Glutamatergic neuron (in vitro differentiated cells): ENCODE results near the gene PGPEP1. TPM values are rescaled to one million over a fixed set of nuclear protein-coding genes. Genes with fewer than 3 reads are reported as not detected.
A peak's percentile ranks its signal among the peaks of the same experiment; 100 is the strongest.
"Not testable (repeated sequence)": the region's sequence is repeated elsewhere in the genome, so short reads cannot be mapped to it uniquely, and the experiment has no call there.

ENCODE experiments used
- DNase-seq: peaks from one replicate; pipeline ENCODE4 v3.0.0; 2022
- H3K27ac Mint-ChIP-seq: one replicate; pipeline ENCODE4 v1.8.0; 2020; ENCODE audit warnings: mild to moderate bottlenecking, mixed read lengths, inconsistent platforms; ENCODE audit not compliant: unreplicated experiment
- H3K27me3 Mint-ChIP-seq: one replicate; pipeline ENCODE4 v1.8.0; 2020; ENCODE audit warnings: mild to moderate bottlenecking, moderate library complexity, mixed read lengths, inconsistent platforms; ENCODE audit not compliant: unreplicated experiment
- H3K36me3 Mint-ChIP-seq: one replicate; pipeline ENCODE4 v1.8.0; 2020; ENCODE audit warnings: mild to moderate bottlenecking, mixed read lengths, inconsistent platforms; ENCODE audit not compliant: unreplicated experiment
- H3K4me1 Mint-ChIP-seq: one replicate; pipeline ENCODE4 v1.8.0; 2020; ENCODE audit warnings: mild to moderate bottlenecking, low read depth, mixed read lengths, inconsistent platforms; ENCODE audit not compliant: unreplicated experiment
- H3K4me3 Mint-ChIP-seq: one replicate; pipeline ENCODE4 v1.8.0; 2020; ENCODE audit warnings: mild to moderate bottlenecking, mixed read lengths, inconsistent platforms; ENCODE audit not compliant: unreplicated experiment
- H3K9me3 Mint-ChIP-seq: one replicate; pipeline ENCODE4 v1.8.0; 2020; ENCODE audit warnings: mild to moderate bottlenecking, moderate library complexity, mixed read lengths, inconsistent platforms; ENCODE audit not compliant: unreplicated experiment
- total RNA-seq: library from RNA; stranded (reverse); fragmentation: NEBNext Ultra II Directional; extraction: Animal tissue kit (Norgen Biotek cat#: 25700); gene quantifications from one replicate; pipeline ENCODE4 v1.2.1, GENCODE V29; 2021; ENCODE audit not compliant: unreplicated experiment
- TF ChIP-seq, protein P1 (sequence below): fragments of 200-600 bp; sonication (generic); IDR thresholded peaks from one replicate; pipeline ENCODE4 v1.5.0; 2021; ENCODE audit not compliant: partially characterized antibody, unreplicated experiment

PGPEP1 gene
- total RNA-seq, 1 donor from 2014 or later: 25.6 TPM

- Mint-ChIP-seq H3K27ac (no peak overlapping the region), H3K4me3 (peak overlapping the region; percentile 84), H3K4me1 (peaks cover 2% of the 10 kb centered on the region), H3K27me3 (no peaks in the 10 kb centered on the region), H3K9me3 (peaks cover 6% of the 10 kb centered on the region), H3K36me3 (peaks cover 4% of the 10 kb centered on the region)
- DNase-seq: no peak
- TF ChIP-seq, protein P1, sequence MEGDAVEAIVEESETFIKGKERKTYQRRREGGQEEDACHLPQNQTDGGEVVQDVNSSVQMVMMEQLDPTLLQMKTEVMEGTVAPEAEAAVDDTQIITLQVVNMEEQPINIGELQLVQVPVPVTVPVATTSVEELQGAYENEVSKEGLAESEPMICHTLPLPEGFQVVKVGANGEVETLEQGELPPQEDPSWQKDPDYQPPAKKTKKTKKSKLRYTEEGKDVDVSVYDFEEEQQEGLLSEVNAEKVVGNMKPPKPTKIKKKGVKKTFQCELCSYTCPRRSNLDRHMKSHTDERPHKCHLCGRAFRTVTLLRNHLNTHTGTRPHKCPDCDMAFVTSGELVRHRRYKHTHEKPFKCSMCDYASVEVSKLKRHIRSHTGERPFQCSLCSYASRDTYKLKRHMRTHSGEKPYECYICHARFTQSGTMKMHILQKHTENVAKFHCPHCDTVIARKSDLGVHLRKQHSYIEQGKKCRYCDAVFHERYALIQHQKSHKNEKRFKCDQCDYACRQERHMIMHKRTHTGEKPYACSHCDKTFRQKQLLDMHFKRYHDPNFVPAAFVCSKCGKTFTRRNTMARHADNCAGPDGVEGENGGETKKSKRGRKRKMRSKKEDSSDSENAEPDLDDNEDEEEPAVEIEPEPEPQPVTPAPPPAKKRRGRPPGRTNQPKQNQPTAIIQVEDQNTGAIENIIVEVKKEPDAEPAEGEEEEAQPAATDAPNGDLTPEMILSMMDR: no peak
Observed at GRCh38 chr19:18342090-18342632, 1.8 kb downstream of the PGPEP1 start.

- DNase-seq: no peak
- Mint-ChIP-seq H3K4me1 (peaks cover 2% of the 10 kb centered on the region), H3K4me3 (no peak overlapping the region), H3K27ac (no peak overlapping the region), H3K9me3 (peaks cover 4% of the 10 kb centered on the region), H3K36me3 (peaks cover 4% of the 10 kb centered on the region), H3K27me3 (peaks cover 2% of the 10 kb centered on the region)
- TF ChIP-seq, protein P1: no peak
Observed at GRCh38 chr19:18344582-18344950, 4.2 kb downstream of the PGPEP1 start.

GRCh38 chr19:18345296-18345695, 4.9 kb downstream of the PGPEP1 start:
- Mint-ChIP-seq H3K4me3 (no peak overlapping the region), H3K27me3 (peaks cover 2% of the 10 kb centered on the region), H3K27ac (no peak overlapping the region), H3K36me3 (peaks cover 4% of the 10 kb centered on the region), H3K9me3 (peaks cover 4% of the 10 kb centered on the region), H3K4me1 (peaks cover 2% of the 10 kb centered on the region)
- no peak for DNase-seq
- TF ChIP-seq, protein P1: no peak

- no peak overlapping the region for H3K27ac Mint-ChIP-seq
- DNase-seq: no peak
- no peak overlapping the region for H3K4me3 Mint-ChIP-seq
- H3K36me3 Mint-ChIP-seq: peaks cover 4% of the 10 kb centered on the region
- TF ChIP-seq, protein P1: peak; percentile 23
- H3K4me1 Mint-ChIP-seq: peaks cover 2% of the 10 kb centered on the region
- peaks cover 2% of the 10 kb centered on the region for H3K27me3 Mint-ChIP-seq
- H3K9me3 Mint-ChIP-seq: peaks cover 4% of the 10 kb centered on the region
Observed at GRCh38 chr19:18346091-18346490, 5.7 kb downstream of the PGPEP1 start.

GRCh38 chr19:18348171-18348570, 7.8 kb downstream of the PGPEP1 start:
- peaks cover 4% of the 10 kb centered on the region for H3K36me3 Mint-ChIP-seq
- H3K27ac Mint-ChIP-seq: no peak overlapping the region
- TF ChIP-seq, protein P1: no peak
- H3K4me1 Mint-ChIP-seq: peaks cover 2% of the 10 kb centered on the region
- no peak overlapping the region for H3K4me3 Mint-ChIP-seq
- no peak for DNase-seq
- H3K9me3 Mint-ChIP-seq: peaks cover 4% of the 10 kb centered on the region
- peaks cover 2% of the 10 kb centered on the region for H3K27me3 Mint-ChIP-seq

- H3K36me3 Mint-ChIP-seq, H3K9me3 Mint-ChIP-seq, H3K27ac Mint-ChIP-seq, H3K4me3 Mint-ChIP-seq, H3K4me1 Mint-ChIP-seq, H3K27me3 Mint-ChIP-seq, DNase-seq: not testable (repeated sequence)
Observed at GRCh38 chr19:18348818-18349339, 8.5 kb downstream of the PGPEP1 start.
